ENCODE results near the gene P2RY2.

GRCh38 chr11:73246303-73246702 is 28.2 kb downstream of the P2RY2 start:
- TF ChIP-seq GATA2 (IDR thresholded peaks at IDR 0.05; ENCODE audit: low read depth, low read length) (no peak), GATA3 (IDR thresholded peaks at IDR 0.05; ENCODE audit: low read depth, low read length) (no peak)
